ENCODE results near the gene ADORA2B.

The ADORA2B gene

GRCh38 chr17:15926039-15926740 is 18.7 kb upstream of the ADORA2B start:
- Histone ChIP-seq H3K9me2 (replicated peaks; ENCODE audit: low read depth, low read length) (no peaks in the 10 kb centered on the region), H3K9ac (ENCODE audit: low read depth, low read length, poor library complexity, severe bottlenecking) (no peak overlapping the region)

GRCh38 chr17:15928286-15928785 is 16.6 kb upstream of the ADORA2B start:
- H3K4me1 ChIP-seq (ENCODE audit: insufficient read depth, low read length, poor library complexity, severe bottlenecking), result no peaks in the 10 kb centered on the region
- no peaks in the 10 kb centered on the region for H3K36me3 ChIP-seq (ENCODE audit: insufficient read depth, low read length)
- H2AFZ ChIP-seq (ENCODE audit: low read length), result no peak overlapping the region
- H3K4me3 ChIP-seq (ENCODE audit: low read length, poor library complexity, severe bottlenecking), result no peak overlapping the region
- no peak for TF ChIP-seq CTCF (conservative IDR thresholded peaks at IDR 0.05; ENCODE audit: low read length)
- no peak for TF ChIP-seq EZH2phosphoT487 (IDR thresholded peaks at IDR 0.05; ENCODE audit: borderline replicate concordance)
- H3K9ac ChIP-seq (ENCODE audit: low read depth, low read length, poor library complexity, severe bottlenecking), result no peak overlapping the region
- no peaks in the 10 kb centered on the region for H3K27me3 ChIP-seq (ENCODE audit: insufficient read depth, low read length, poor library complexity, severe bottlenecking)
- no peak overlapping the region for H3K4me2 ChIP-seq (ENCODE audit: low read depth, low read length, poor library complexity, severe bottlenecking)
- no peaks in the 10 kb centered on the region for H3F3A ChIP-seq (ENCODE audit: low read depth)
- H4K20me1 ChIP-seq (ENCODE audit: insufficient read depth, low read length, poor library complexity, severe bottlenecking), result no peaks in the 10 kb centered on the region
- no peaks in the 10 kb centered on the region for H3K9me3 ChIP-seq (ENCODE audit: insufficient read depth, low read depth, low read length)
- no peaks in the 10 kb centered on the region for H3K9me2 ChIP-seq (replicated peaks; ENCODE audit: low read depth, low read length)
- no peaks in the 10 kb centered on the region for H3K79me2 ChIP-seq (ENCODE audit: insufficient read depth, low read length)

More at GRCh38 chr17:15926039-15926740, 18.7 kb upstream of the ADORA2B start:
- Histone ChIP-seq H3K4me3 (ENCODE audit: low read length, poor library complexity, severe bottlenecking) (no peak overlapping the region), H3K4me1 (ENCODE audit: insufficient read depth, low read length, poor library complexity, severe bottlenecking) (no peaks in the 10 kb centered on the region), H3F3A (ENCODE audit: low read depth) (no peaks in the 10 kb centered on the region), H3K4me2 (ENCODE audit: low read depth, low read length, poor library complexity, severe bottlenecking) (no peak overlapping the region), H3K27me3 (ENCODE audit: insufficient read depth, low read length, poor library complexity, severe bottlenecking) (no peaks in the 10 kb centered on the region), H3K36me3 (ENCODE audit: insufficient read depth, low read length) (no peaks in the 10 kb centered on the region), H4K20me1 (ENCODE audit: insufficient read depth, low read length, poor library complexity, severe bottlenecking) (no peaks in the 10 kb centered on the region), H3K79me2 (ENCODE audit: insufficient read depth, low read length) (no peaks in the 10 kb centered on the region), H2AFZ (ENCODE audit: low read length) (no peak overlapping the region), H3K9me3 (ENCODE audit: insufficient read depth, low read depth, low read length) (no peaks in the 10 kb centered on the region)
- no peak for TF ChIP-seq CTCF (conservative IDR thresholded peaks at IDR 0.05; ENCODE audit: low read length)
- no peak for TF ChIP-seq EZH2phosphoT487 (IDR thresholded peaks at IDR 0.05; ENCODE audit: borderline replicate concordance)

- H3K36me3 ChIP-seq (ENCODE audit: insufficient read depth, low read length), result no peaks in the 10 kb centered on the region
- H3K27me3 ChIP-seq (ENCODE audit: insufficient read depth, low read length, poor library complexity, severe bottlenecking), result no peaks in the 10 kb centered on the region
- H3K4me1 ChIP-seq (ENCODE audit: insufficient read depth, low read length, poor library complexity, severe bottlenecking), result no peaks in the 10 kb centered on the region
- H3K4me3 ChIP-seq (ENCODE audit: low read length, poor library complexity, severe bottlenecking), result no peak overlapping the region
- no peaks in the 10 kb centered on the region for H3F3A ChIP-seq (ENCODE audit: low read depth)
- no peaks in the 10 kb centered on the region for H4K20me1 ChIP-seq (ENCODE audit: insufficient read depth, low read length, poor library complexity, severe bottlenecking)
- H3K9me2 ChIP-seq (replicated peaks; ENCODE audit: low read depth, low read length), result no peaks in the 10 kb centered on the region
- TF ChIP-seq CTCF (conservative IDR thresholded peaks at IDR 0.05; ENCODE audit: low read length), result no peak
- TF ChIP-seq EZH2phosphoT487 (IDR thresholded peaks at IDR 0.05; ENCODE audit: borderline replicate concordance), result no peak
- no peaks in the 10 kb centered on the region for H3K79me2 ChIP-seq (ENCODE audit: insufficient read depth, low read length)
- no peak overlapping the region for H3K4me2 ChIP-seq (ENCODE audit: low read depth, low read length, poor library complexity, severe bottlenecking)
- no peak overlapping the region for H2AFZ ChIP-seq (ENCODE audit: low read length)
- no peaks in the 10 kb centered on the region for H3K9me3 ChIP-seq (ENCODE audit: insufficient read depth, low read depth, low read length)
- H3K9ac ChIP-seq (ENCODE audit: low read depth, low read length, poor library complexity, severe bottlenecking), result no peak overlapping the region
These were observed 15.0 kb upstream of the ADORA2B start for GRCh38 chr17:15929941-15930340.

Measured in Loucy (cell line).